ENCODE measurements around the gene IKBIP.
"Not testable (repeated sequence)": the region's sequence is repeated elsewhere in the genome, so short reads cannot be mapped to it uniquely, and the experiment has no call there.

The IKBIP gene

GRCh38 chr12:98576795-98577194, 67.8 kb downstream of the IKBIP start:
- DNase-seq (ENCODE audit: low spot score): not testable (repeated sequence)

DNA sequence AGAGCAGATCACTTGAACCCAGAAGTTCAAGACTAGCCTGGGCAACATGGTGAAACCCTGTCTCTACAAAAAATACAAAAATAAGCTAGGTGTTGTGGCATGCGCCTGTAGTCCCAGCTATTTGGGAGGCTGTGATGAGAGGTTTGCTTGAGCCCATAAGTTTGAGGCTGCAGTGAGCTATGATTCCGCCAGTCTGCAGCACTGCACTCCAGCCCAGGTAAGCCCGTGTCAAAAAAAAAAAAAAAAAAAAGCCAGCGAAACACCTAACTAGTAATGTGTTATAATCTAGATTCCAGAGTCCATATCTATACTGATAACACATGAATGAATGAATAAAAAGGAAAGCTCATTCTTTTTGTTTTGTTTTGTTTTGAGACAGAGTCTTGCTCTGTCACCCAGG, 69.6 kb downstream of the IKBIP start:
- no peak for DNase-seq (ENCODE audit: low spot score)
